OCI-LY3 (cell line): ENCODE data around the gene TAF3.

ENCODE experiments used
- H2AFZ ChIP-seq: fragments of 200-600, 300-600 bp; shearing (Covaris generic); 2 replicates; pipeline ENCODE4 v1.6.0; 2014; ENCODE audit warnings: antibody characterized with exemption, low read depth, low read length
- H3K27ac ChIP-seq: fragments of 200-600, 300-600 bp; sonication (generic); 2 replicates; pipeline ENCODE4 v1.5.1; 2014; ENCODE audit warnings: mild to moderate bottlenecking, low read length, moderate library complexity, mixed read lengths
- H3K27me3 ChIP-seq: fragments of 200-600, 300-600 bp; sonication (generic); 2 replicates; pipeline ENCODE4 v1.6.1; 2014; ENCODE audit warnings: low read depth, low read length, mixed read lengths
- H3K36me3 ChIP-seq: fragments of 200-600, 300-600 bp; sonication (generic); replicated peaks from 2 replicates; pipeline ENCODE3; 2014; ENCODE audit warnings: low read depth, low read length, mixed read lengths
- H3K4me1 ChIP-seq: fragments of 300-600, 200-600 bp; sonication (generic); 2 replicates; pipeline ENCODE4 v1.6.1; 2014; ENCODE audit warnings: low read length, mixed read lengths
- H3K4me2 ChIP-seq: fragments of 200-600, 300-600 bp; sonication (generic); 2 replicates; pipeline ENCODE4 v1.6.1; 2014; ENCODE audit warnings: low read length, mixed read lengths
- H3K4me3 ChIP-seq: fragments of 300-600, 200-600 bp; sonication (generic); 2 replicates; pipeline ENCODE4 v1.5.1; 2014; ENCODE audit warnings: antibody characterized with exemption, mild to moderate bottlenecking, low read length, moderate library complexity
- H3K79me2 ChIP-seq: fragments of 300-600, 200-600 bp; shearing (Covaris generic); 2 replicates; pipeline ENCODE4 v1.6.1; 2014; ENCODE audit warnings: mild to moderate bottlenecking, low read length, mixed read lengths
- H3K9ac ChIP-seq: fragments of 300-600, 200-600 bp; shearing (Covaris generic); 2 replicates; pipeline ENCODE4 v1.6.0; 2014; ENCODE audit warnings: mild to moderate bottlenecking, low read length, moderate library complexity
- H3K9me3 ChIP-seq: fragments of 200-600, 300-600 bp; shearing (Covaris generic); 2 replicates; pipeline ENCODE4 v1.6.1; 2014; ENCODE audit warnings: low read length, mixed read lengths; ENCODE audit not compliant: insufficient read depth
- H4K20me1 ChIP-seq: fragments of 200-600, 300-600 bp; sonication (generic); 2 replicates; pipeline ENCODE4 v1.6.1; 2016; ENCODE audit warnings: low read length, mixed read lengths; ENCODE audit not compliant: insufficient read depth
- CTCF ChIP-seq: fragments of 200-600, 300-600 bp; sonication (generic); IDR thresholded peaks from 2 replicates; pipeline ENCODE4 v1.5.1; 2014; ENCODE audit warnings: antibody characterized with exemption, low read length, low read depth
- EZH2phosphoT487 ChIP-seq: fragments of 200-600 bp; shearing (Covaris generic); IDR thresholded peaks from 2 replicates; pipeline ENCODE4 v1.6.1; 2018; ENCODE audit warnings: antibody characterized with exemption, mixed run types, low read depth

Gene TAF3

GRCh38 chr10:8055420-8056349, 237.4 kb downstream of the TAF3 start:
- Histone ChIP-seq H3K4me2 (no peak overlapping the region), H4K20me1 (no peaks in the 10 kb centered on the region), H3K27me3 (no peaks in the 10 kb centered on the region), H3K4me3 (no peak overlapping the region), H2AFZ (no peak overlapping the region), H3K9ac (no peak overlapping the region), H3K27ac (no peak overlapping the region), H3K4me1 (peaks cover 22% of the 10 kb centered on the region), H3K79me2 (no peaks in the 10 kb centered on the region), H3K36me3 (no peaks in the 10 kb centered on the region), H3K9me3 (no peaks in the 10 kb centered on the region)
- TF ChIP-seq CTCF (no peak), EZH2phosphoT487 (no peak)

GRCh38 chr10:8056378-8056777, 238.1 kb downstream of the TAF3 start:
- Histone ChIP-seq H3K4me3 (no peak overlapping the region), H3K27ac (no peak overlapping the region), H3K79me2 (no peaks in the 10 kb centered on the region), H4K20me1 (no peaks in the 10 kb centered on the region), H2AFZ (no peak overlapping the region), H3K27me3 (no peaks in the 10 kb centered on the region), H3K9ac (no peak overlapping the region), H3K36me3 (no peaks in the 10 kb centered on the region), H3K4me2 (no peak overlapping the region), H3K4me1 (peaks cover 29% of the 10 kb centered on the region), H3K9me3 (no peaks in the 10 kb centered on the region)
- TF ChIP-seq CTCF: no peak

- H3K4me2 ChIP-seq: peak overlapping the region; percentile 26
- H3K9me3 ChIP-seq: no peaks in the 10 kb centered on the region
- no peaks in the 10 kb centered on the region for H4K20me1 ChIP-seq
- no peak overlapping the region for H3K27ac ChIP-seq
- no peak overlapping the region for H2AFZ ChIP-seq
- no peaks in the 10 kb centered on the region for H3K27me3 ChIP-seq
- H3K4me1 ChIP-seq: peaks cover 30% of the 10 kb centered on the region
- no peaks in the 10 kb centered on the region for H3K79me2 ChIP-seq
- no peak overlapping the region for H3K4me3 ChIP-seq
- no peak overlapping the region for H3K9ac ChIP-seq
- TF ChIP-seq CTCF (no peak), EZH2phosphoT487 (no peak)
- no peaks in the 10 kb centered on the region for H3K36me3 ChIP-seq
These were observed 238.6 kb downstream of the TAF3 start for GRCh38 chr10:8056871-8057331.

- H3K4me3 ChIP-seq: no peak overlapping the region
- H2AFZ ChIP-seq: no peak overlapping the region
- no peaks in the 10 kb centered on the region for H3K9me3 ChIP-seq
- H3K4me1 ChIP-seq: peaks cover 30% of the 10 kb centered on the region
- no peak for TF ChIP-seq CTCF
- H3K79me2 ChIP-seq: no peaks in the 10 kb centered on the region
- H4K20me1 ChIP-seq: no peaks in the 10 kb centered on the region
- H3K27ac ChIP-seq: no peak overlapping the region
- H3K9ac ChIP-seq: no peak overlapping the region
- H3K36me3 ChIP-seq: no peaks in the 10 kb centered on the region
- H3K27me3 ChIP-seq: no peaks in the 10 kb centered on the region
- H3K4me2 ChIP-seq: no peak overlapping the region
These were observed 239.4 kb downstream of the TAF3 start for GRCh38 chr10:8057636-8058273.
